GM18505 (cell line): Measurements from ENCODE around the gene NDFIP1.
A peak's percentile ranks its signal among the peaks of the same experiment; 100 is the strongest.

Experiments
- ATAC-seq: cut with Tn5 transposase; IDR thresholded peaks from one replicate; pipeline ENCODE4 v1.9.1; 2021; ENCODE audit not compliant: unreplicated experiment
- POLR2A ChIP-seq: IDR thresholded peaks from 4 replicates; pipeline ENCODE4 v1.6.1; 2011; ENCODE audit warnings: borderline replicate concordance; ENCODE audit not compliant: insufficient read depth, insufficient read length; ENCODE audit errors: extremely low read depth

The NDFIP1 gene, protein sequence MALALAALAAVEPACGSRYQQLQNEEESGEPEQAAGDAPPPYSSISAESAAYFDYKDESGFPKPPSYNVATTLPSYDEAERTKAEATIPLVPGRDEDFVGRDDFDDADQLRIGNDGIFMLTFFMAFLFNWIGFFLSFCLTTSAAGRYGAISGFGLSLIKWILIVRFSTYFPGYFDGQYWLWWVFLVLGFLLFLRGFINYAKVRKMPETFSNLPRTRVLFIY

GRCh38 chr5:142108432-142109330, at the start of gene NDFIP1:
TSS of gene NDFIP1 (plus strand) at chr5:142108779. CDS start at chr5:142108975, 196 bp downstream.
- peak; percentile 93 for ATAC-seq
- TF ChIP-seq POLR2A = peak; percentile 64

DNA sequence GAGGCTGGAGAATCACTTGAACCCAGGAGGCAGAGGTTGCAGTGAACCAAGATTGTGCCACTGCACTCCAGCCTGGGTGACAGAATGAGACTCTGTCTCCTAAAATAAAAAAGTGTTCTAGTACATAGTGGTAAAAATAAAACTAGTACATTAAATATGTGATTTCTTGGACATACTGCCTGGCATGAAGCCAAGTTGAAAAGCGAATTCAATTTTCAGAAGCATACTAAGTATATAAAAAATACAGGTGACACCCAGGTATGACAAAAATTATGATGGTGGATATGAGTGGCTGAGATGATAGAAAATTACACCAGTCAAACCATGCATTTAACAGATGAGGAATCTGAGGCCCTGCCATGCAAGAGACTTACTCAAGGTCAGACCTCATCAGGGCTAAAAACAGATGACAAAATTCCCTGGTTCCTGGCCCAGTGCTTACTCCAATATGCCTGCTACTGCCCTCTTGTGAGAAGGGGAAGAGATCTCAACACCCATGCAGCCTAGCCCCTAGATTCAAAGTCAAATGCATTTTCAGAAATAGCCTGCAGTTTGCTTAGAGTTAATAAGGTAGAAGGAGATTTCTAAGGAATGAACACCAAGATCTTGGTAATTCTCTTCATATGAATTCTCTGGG, 49.2 kb upstream of the NDFIP1 start:
- no peak for ATAC-seq
- TF ChIP-seq POLR2A = no peak

GRCh38 chr5:142063376-142063775, 45.2 kb upstream of the NDFIP1 start:
- ATAC-seq = no peak
- TF ChIP-seq POLR2A = no peak

GRCh38 chr5:142063878-142064331, 44.7 kb upstream of the NDFIP1 start:
- no peak for ATAC-seq
- TF ChIP-seq POLR2A = no peak

- TF ChIP-seq POLR2A = no peak
- no peak for ATAC-seq
Measured at GRCh38 chr5:142065273-142065672, 43.3 kb upstream of the NDFIP1 start.

DNA sequence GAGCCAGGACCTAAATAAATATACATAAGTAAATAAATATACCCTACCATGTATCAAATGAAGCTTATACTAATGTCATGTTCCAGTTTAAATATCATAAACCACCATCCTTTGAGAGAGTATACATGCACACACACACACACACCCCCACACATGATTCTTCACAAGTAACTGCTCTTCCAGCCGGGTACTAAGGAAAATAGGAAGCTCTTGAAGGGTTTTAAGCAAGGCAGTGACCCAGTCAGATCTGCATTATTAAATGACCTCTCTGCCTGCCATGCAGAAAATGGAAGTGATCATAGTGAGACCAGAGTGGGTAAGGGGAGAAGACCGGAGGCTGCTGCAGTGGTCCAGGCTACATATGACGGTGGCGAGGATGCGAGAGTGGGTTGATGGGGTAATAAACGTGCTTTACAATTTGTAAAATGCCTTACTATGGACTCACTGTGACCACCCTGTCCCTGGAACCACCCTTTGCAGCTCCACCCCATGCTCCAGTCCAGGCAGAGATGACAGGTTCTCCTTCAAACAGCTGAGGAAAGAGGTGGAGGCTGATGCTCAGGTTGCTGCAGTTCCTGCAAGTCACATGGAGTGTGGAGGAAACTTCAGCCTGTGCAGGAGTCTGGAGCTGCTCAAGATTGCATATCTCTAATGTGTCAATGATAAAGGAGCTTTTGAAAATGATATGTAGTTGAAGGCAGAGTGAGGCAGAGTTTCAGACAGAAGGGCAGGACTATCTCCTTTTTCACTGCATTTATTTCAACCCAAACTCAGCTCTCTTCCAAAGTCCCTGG, 38.8 kb upstream of the NDFIP1 start:
- no peak for TF ChIP-seq POLR2A
- no peak for ATAC-seq

GRCh38 chr5:142070734-142071133, 37.8 kb upstream of the NDFIP1 start:
- ATAC-seq = no peak
- no peak for TF ChIP-seq POLR2A

DNA sequence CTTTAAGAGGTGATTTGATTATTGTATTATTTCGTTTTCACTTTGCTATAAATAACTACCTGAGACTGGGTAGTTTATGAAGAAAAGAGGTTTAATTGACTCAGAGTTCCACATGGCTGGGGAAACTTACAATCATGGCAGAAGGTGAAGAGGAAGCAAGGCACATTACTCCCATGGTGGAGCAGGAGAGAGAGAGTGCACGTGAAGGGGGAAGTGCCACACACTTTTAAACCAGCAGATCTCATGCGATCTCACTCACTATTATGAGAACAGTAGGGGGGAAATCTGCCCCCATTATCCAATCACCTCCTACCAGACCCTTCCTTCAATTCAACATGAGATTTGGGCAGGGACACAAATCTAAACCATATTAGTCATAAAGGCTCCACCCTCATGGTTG, 36.1 kb upstream of the NDFIP1 start:
- ATAC-seq = no peak
- TF ChIP-seq POLR2A = no peak

DNA sequence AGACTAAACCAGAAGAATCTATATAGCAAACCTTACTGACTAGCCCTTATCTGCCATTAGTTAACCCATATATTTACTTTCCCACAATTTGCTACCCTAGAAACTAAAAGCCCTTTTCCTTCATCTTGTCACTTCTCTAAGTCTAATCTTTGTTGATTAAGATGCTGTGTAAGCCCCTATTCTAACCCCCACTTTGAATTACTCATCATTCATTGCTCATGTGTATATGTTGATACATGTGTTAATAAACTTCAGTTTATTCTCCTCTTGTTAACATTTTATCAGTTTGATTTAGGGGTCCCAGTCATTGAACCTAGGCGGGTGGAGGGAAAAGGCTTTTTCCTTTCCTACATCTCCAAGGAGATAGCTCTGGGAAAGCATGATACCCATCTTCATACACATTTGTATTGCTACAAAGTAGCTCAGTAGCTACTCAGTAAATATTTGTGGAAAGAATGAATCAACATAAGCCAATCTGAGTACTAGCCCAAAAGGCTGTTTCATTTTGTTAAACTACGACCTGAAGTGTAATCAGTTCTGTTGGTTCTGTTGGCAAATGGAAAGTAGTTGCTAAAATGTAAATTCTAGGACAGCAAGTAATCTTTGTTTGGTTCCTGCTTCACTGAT, 35.1 kb upstream of the NDFIP1 start:
- no peak for TF ChIP-seq POLR2A
- ATAC-seq = no peak

- no peak for TF ChIP-seq POLR2A
- no peak for ATAC-seq
Measured at GRCh38 chr5:142074006-142074405, 34.6 kb upstream of the NDFIP1 start.

GRCh38 chr5:142078221-142078620, 30.4 kb upstream of the NDFIP1 start:
- no peak for ATAC-seq
- no peak for TF ChIP-seq POLR2A

- TF ChIP-seq POLR2A = no peak
- no peak for ATAC-seq
Measured at GRCh38 chr5:142078706-142079105, 29.9 kb upstream of the NDFIP1 start.
